Measurements from ENCODE around the gene GRK5. TPM values are rescaled to one million over a fixed set of nuclear protein-coding genes. Genes with fewer than 3 reads are reported as not detected.

Gene GRK5
- total RNA-seq, 1 donor from 2014 or later: 52.8 TPM

DNA sequence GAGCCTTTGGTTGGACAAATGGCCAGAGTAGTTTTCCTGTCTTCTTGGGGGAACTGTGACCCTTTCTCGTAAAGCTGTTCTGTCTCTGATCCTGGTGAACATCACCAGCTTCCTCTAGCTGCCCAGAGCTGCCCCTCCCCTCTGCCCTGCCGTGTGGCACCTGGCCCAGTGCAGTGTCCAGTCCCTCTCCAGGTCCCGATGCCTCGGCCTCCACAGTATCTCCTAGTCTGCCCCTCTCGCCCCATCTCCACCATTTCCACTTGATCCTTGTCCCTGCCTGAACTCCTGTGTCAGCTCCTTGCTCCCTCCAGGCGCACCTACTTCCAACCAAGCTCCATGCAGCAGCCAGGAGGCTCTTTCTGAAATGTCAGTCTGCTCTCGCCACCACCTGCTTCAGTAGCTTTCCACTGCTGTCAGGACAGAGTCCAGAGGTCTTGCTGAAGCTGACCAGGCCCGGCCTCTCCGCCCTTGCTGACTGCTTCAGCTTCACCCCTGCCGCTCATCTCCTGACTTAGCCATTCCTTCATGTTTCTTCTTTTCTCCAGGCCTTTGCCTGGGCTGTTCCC, 133.6 kb downstream of the GRK5 start:
- H3K36me3 ChIP-seq: peaks cover 7% of the 10 kb centered on the region
- no peaks in the 10 kb centered on the region for H3K27me3 ChIP-seq (ENCODE audit: low read depth)
- H3K4me1 ChIP-seq: peaks cover 94% of the 10 kb centered on the region
- intact Hi-C loops (cut with micrococcal nuclease): no loop called here
- TF ChIP-seq, protein P1, sequence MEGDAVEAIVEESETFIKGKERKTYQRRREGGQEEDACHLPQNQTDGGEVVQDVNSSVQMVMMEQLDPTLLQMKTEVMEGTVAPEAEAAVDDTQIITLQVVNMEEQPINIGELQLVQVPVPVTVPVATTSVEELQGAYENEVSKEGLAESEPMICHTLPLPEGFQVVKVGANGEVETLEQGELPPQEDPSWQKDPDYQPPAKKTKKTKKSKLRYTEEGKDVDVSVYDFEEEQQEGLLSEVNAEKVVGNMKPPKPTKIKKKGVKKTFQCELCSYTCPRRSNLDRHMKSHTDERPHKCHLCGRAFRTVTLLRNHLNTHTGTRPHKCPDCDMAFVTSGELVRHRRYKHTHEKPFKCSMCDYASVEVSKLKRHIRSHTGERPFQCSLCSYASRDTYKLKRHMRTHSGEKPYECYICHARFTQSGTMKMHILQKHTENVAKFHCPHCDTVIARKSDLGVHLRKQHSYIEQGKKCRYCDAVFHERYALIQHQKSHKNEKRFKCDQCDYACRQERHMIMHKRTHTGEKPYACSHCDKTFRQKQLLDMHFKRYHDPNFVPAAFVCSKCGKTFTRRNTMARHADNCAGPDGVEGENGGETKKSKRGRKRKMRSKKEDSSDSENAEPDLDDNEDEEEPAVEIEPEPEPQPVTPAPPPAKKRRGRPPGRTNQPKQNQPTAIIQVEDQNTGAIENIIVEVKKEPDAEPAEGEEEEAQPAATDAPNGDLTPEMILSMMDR (IDR thresholded peaks at IDR 0.05; ENCODE audit: borderline replicate concordance): no peak
- H3K4me3 ChIP-seq: peak overlapping the region; percentile 1
- DNase-seq: no peak
- no peaks in the 10 kb centered on the region for H3K9me3 ChIP-seq (replicated peaks)
- peak overlapping the region; percentile 93 for H3K27ac ChIP-seq (replicated peaks)

DNA sequence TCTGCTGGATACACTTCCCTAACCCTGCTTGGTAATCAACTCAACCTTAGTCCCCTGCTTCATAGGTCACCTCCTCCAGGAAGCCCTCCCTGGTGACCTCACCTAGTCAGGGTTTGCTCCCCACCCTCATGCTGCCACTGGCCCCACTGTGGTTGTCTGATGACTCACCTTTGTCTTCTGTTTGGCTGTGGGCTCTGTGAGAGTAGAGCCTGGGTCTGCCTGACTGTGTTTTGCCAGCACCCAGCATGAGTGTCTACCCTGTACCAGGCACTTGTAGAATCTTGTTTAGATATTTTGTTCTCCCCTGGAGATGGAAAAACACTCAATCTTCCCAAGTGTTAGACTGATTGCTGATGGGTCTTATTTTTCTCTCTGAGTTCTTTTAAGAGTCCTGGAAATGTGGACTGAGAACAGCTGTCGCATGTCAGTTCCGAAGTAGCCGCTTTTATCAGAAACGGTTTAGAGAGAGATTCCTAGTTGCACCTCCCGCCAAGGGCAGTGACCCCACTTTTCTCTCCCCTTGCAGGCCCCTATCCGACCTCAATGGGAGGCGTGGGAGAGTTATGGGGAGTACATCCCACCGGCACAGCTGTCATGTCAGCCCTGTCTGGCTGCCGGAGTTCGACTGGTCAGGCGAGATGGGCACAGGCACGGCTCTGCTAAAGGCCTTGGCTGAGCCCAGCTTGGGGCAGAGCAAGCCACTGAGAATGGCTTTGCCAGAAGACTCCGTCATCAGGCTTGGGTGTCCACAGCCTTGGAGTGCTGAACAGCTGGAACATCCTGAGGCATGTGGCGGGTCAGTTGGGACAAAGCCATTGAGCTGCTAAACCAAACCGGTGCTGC, 134.3 kb downstream of the GRK5 start:
- TF ChIP-seq, protein P1 (IDR thresholded peaks at IDR 0.05; ENCODE audit: borderline replicate concordance): no peak
- peak overlapping the region; percentile 93 for H3K27ac ChIP-seq (replicated peaks)
- H3K4me1 ChIP-seq: peaks cover 94% of the 10 kb centered on the region
- H3K4me3 ChIP-seq: peak overlapping the region; percentile 1
- intact Hi-C loops (cut with micrococcal nuclease): no loop called here
- peak; percentile 86 for DNase-seq
- peaks cover 7% of the 10 kb centered on the region for H3K36me3 ChIP-seq
- H3K9me3 ChIP-seq (replicated peaks): no peaks in the 10 kb centered on the region
- H3K27me3 ChIP-seq (ENCODE audit: low read depth): no peaks in the 10 kb centered on the region

DNA sequence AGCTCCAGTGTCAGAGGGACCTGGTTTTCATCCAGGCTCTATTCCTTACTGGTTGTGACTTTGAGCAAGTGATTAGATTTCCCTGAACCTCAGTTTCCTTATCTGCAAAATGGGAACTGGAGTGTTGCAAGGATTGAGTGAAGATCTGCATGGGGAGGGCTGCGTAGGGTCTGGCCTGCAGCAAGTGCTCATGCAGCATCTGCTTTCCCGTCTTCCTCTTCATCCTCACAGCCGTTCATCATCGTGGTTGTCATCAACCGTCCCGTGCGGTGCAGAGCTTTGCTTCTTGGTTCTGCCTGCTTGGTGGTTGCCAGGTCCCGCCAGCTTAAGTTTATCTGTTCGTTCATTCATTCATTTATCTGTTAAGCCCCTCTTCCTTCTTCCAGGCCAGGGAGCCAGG, 135.0 kb downstream of the GRK5 start:
- Histone ChIP-seq H3K36me3 (peaks cover 7% of the 10 kb centered on the region), H3K27me3 (ENCODE audit: low read depth) (no peaks in the 10 kb centered on the region), H3K27ac (replicated peaks) (peak overlapping the region; percentile 93), H3K4me1 (peaks cover 94% of the 10 kb centered on the region), H3K9me3 (replicated peaks) (no peaks in the 10 kb centered on the region), H3K4me3 (no peak overlapping the region)
- TF ChIP-seq, protein P1 (IDR thresholded peaks at IDR 0.05; ENCODE audit: borderline replicate concordance): no peak
- intact Hi-C loops (cut with micrococcal nuclease): no loop called here
- no peak for DNase-seq

DNA sequence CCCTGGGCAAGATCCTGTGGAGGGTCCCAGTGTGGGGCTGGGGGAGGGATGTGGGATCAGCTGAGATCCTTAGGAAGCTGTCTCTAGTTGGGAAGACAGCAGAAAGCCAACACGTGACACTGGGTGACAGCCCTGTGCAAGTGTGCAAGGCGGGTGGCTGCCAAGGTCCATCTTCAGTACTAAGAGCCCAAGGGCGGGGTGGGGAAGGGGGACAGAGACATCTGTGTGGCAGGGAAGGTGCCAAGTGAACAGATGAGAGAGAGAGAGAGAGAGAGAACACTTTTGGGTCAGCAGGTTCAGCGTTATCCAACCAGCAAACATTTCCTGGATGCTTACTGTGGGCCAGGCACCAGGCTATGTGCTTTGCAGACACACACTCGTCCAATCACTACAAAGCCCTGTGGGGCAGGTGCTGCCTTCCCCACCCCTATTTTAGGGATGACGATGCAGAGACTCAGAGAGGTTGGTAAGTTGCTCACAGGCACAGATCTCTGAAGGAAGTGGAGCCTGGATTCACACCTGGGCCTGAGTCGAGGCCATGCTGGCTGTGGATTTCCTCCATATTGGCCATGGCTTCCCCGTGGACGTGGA, 135.7 kb downstream of the GRK5 start:
- H3K27me3 ChIP-seq (ENCODE audit: low read depth): no peaks in the 10 kb centered on the region
- peak overlapping the region; percentile 93 for H3K27ac ChIP-seq (replicated peaks)
- intact Hi-C loops (cut with micrococcal nuclease): no loop called here
- DNase-seq: no peak
- H3K36me3 ChIP-seq: peaks cover 7% of the 10 kb centered on the region
- H3K4me1 ChIP-seq: peaks cover 94% of the 10 kb centered on the region
- H3K9me3 ChIP-seq (replicated peaks): no peaks in the 10 kb centered on the region
- TF ChIP-seq, protein P1 (IDR thresholded peaks at IDR 0.05; ENCODE audit: borderline replicate concordance): no peak
- no peak overlapping the region for H3K4me3 ChIP-seq

GRCh38 chr10:119344381-119344780, 137.0 kb downstream of the GRK5 start:
- TF ChIP-seq, protein P1 (IDR thresholded peaks at IDR 0.05; ENCODE audit: borderline replicate concordance): no peak
- peaks cover 94% of the 10 kb centered on the region for H3K4me1 ChIP-seq
- H3K4me3 ChIP-seq: no peak overlapping the region
- DNase-seq: no peak
- H3K9me3 ChIP-seq (replicated peaks): no peaks in the 10 kb centered on the region
- intact Hi-C loops (cut with micrococcal nuclease): no loop called here
- peaks cover 7% of the 10 kb centered on the region for H3K36me3 ChIP-seq
- no peaks in the 10 kb centered on the region for H3K27me3 ChIP-seq (ENCODE audit: low read depth)
- peak overlapping the region; percentile 22 for H3K27ac ChIP-seq (replicated peaks)

All from left ventricle myocardium inferior (tissue), 1 donor.